HEK293 (cell line): Measurements from ENCODE around the gene ZW10.
A peak's percentile ranks its signal among the peaks of the same experiment; 100 is the strongest.

Experiments
- CTCF ChIA-PET: fragments of 350-600 bp; formaldehyde crosslinking; extraction: SDS; loops from one replicate; lab custom pipeline; 2021; ENCODE audit warnings: antibody characterized with exemption; lab: Yijun Ruan, JAX
- POLR2A ChIA-PET: fragments of 300-600 bp; formaldehyde crosslinking; extraction: SDS; loops from one replicate; lab custom pipeline; 2020; ENCODE audit warnings: antibody characterized with exemption, inconsistent platforms; lab: Yijun Ruan, JAX
- H3K27ac ChIP-seq: fragments of 200-500 bp; sonication (Bioruptor generic); 2 replicates; pipeline ENCODE4 v1.5.1; 2014; ENCODE audit warnings: low read depth, low read length, control low read depth, inconsistent platforms; ENCODE audit errors: extremely low read depth
- H3K36me3 ChIP-seq, 2 experiments: fragments of 200-500 bp in 1 of 2; sonication (Bioruptor generic) in 1 of 2; 1 replicate in 1 of 2; 2 replicates in 1 of 2; pipeline ENCODE4 v1.5.1; 2014 to 2017; ENCODE audit warnings: inconsistent platforms in 2 of 2, low read length in 2 of 2; ENCODE audit not compliant: control insufficient read depth in 2 of 2, insufficient read depth in 1 of 2
- H3K4me1 ChIP-seq: fragments of 200-500 bp; sonication (Bioruptor generic); 2 replicates; pipeline ENCODE4 v1.5.1; 2014; ENCODE audit warnings: mild to moderate bottlenecking, low read length, inconsistent platforms; ENCODE audit not compliant: control insufficient read depth, insufficient read depth
- H3K4me3 ChIP-seq: 2 replicates; pipeline ENCODE4 v1.5.1; 2011; ENCODE audit warnings: low read depth, mild to moderate bottlenecking, control low read depth, low read length, moderate library complexity
- H3K9me3 ChIP-seq: fragments of 200-500 bp; sonication (Bioruptor generic); 2 replicates; pipeline ENCODE4 v1.5.1; 2014; ENCODE audit warnings: low read depth, low read length, inconsistent platforms; ENCODE audit not compliant: control insufficient read depth, insufficient read depth
- AEBP2 ChIP-seq: fragments of 450-650 bp; formaldehyde crosslinking; IDR thresholded peaks from 2 replicates; pipeline ENCODE4 v1.5.1; 2016; ENCODE audit warnings: missing biosample characterization, missing genetic modification characterization, borderline replicate concordance
- BCL6B ChIP-seq: fragments of 450-650 bp; formaldehyde crosslinking; IDR thresholded peaks from 2 replicates; pipeline ENCODE4 v1.5.1; 2017; ENCODE audit warnings: missing biosample characterization, missing genetic modification characterization
- HIC1 ChIP-seq: fragments of 450-650 bp; formaldehyde crosslinking; IDR thresholded peaks from 2 replicates; pipeline ENCODE4 v1.5.1; 2016; ENCODE audit warnings: missing biosample characterization, missing genetic modification characterization
- IKZF3 ChIP-seq: fragments of 450-650 bp; IDR thresholded peaks from 2 replicates; pipeline ENCODE4 v1.5.0; 2018; ENCODE audit warnings: missing biosample characterization, mild to moderate bottlenecking, missing genetic modification characterization, moderate library complexity
- MZF1 ChIP-seq: fragments of 450-650 bp; formaldehyde crosslinking; IDR thresholded peaks from 2 replicates; pipeline ENCODE4 v1.5.1; 2017; ENCODE audit warnings: missing biosample characterization, missing genetic modification characterization, borderline replicate concordance
- PATZ1 ChIP-seq: fragments of 450-650 bp; formaldehyde crosslinking; IDR thresholded peaks from 2 replicates; pipeline ENCODE4 v1.5.1; 2016; ENCODE audit warnings: missing biosample characterization, missing genetic modification characterization
- PRDM2 ChIP-seq: fragments of 450-650 bp; formaldehyde crosslinking; IDR thresholded peaks from 2 replicates; pipeline ENCODE4 v1.5.1; 2016; ENCODE audit warnings: missing biosample characterization, missing genetic modification characterization, borderline replicate concordance
- WT1 ChIP-seq: fragments of 450-650 bp; formaldehyde crosslinking; IDR thresholded peaks from 2 replicates; pipeline ENCODE4 v1.5.1; 2016; ENCODE audit warnings: missing biosample characterization, missing genetic modification characterization
- ZFP3 ChIP-seq: fragments of 450-650 bp; formaldehyde crosslinking; IDR thresholded peaks from 2 replicates; pipeline ENCODE4 v1.5.1; 2016; ENCODE audit warnings: low read depth, missing biosample characterization, missing genetic modification characterization
- ZNF169 ChIP-seq: fragments of 450-650 bp; formaldehyde crosslinking; IDR thresholded peaks from 2 replicates; pipeline ENCODE4 v1.5.1; 2016; ENCODE audit warnings: missing biosample characterization, missing genetic modification characterization
- ZNF239 ChIP-seq: fragments of 450-650 bp; formaldehyde crosslinking; IDR thresholded peaks from 2 replicates; pipeline ENCODE4 v1.5.1; 2016; ENCODE audit warnings: missing biosample characterization, missing genetic modification characterization
- ZNF24 ChIP-seq: fragments of 450-650 bp; formaldehyde crosslinking; IDR thresholded peaks from 2 replicates; pipeline ENCODE4 v1.5.1; 2016; ENCODE audit warnings: missing biosample characterization, missing genetic modification characterization
- ZNF324 ChIP-seq: fragments of 450-650 bp; formaldehyde crosslinking; IDR thresholded peaks from 2 replicates; pipeline ENCODE4 v1.5.1; 2016; ENCODE audit warnings: missing biosample characterization, missing genetic modification characterization
- ZNF521 ChIP-seq: fragments of 450-650 bp; formaldehyde crosslinking; IDR thresholded peaks from 2 replicates; pipeline ENCODE4 v1.5.1; 2017; ENCODE audit warnings: missing biosample characterization, mild to moderate bottlenecking, missing genetic modification characterization
- ZNF596 ChIP-seq: fragments of 450-650 bp; IDR thresholded peaks from 2 replicates; pipeline ENCODE4 v1.5.0; 2018; ENCODE audit warnings: missing biosample characterization, mild to moderate bottlenecking, missing genetic modification characterization, moderate library complexity
- ZNF654 ChIP-seq: fragments of 450-650 bp; formaldehyde crosslinking; IDR thresholded peaks from 2 replicates; pipeline ENCODE4 v1.5.1; 2016; ENCODE audit warnings: low read depth, missing biosample characterization, missing genetic modification characterization
- ZNF664 ChIP-seq: fragments of 450-650 bp; formaldehyde crosslinking; IDR thresholded peaks from 2 replicates; pipeline ENCODE4 v1.5.1; 2016; ENCODE audit warnings: missing biosample characterization, missing genetic modification characterization
- ZNF843 ChIP-seq: fragments of 450-650 bp; formaldehyde crosslinking; IDR thresholded peaks from 2 replicates; pipeline ENCODE4 v1.5.1; 2016; ENCODE audit warnings: missing biosample characterization, missing genetic modification characterization

ZW10 gene

GRCh38 chr11:113690619-113691569 is 82.6 kb downstream of the ZW10 start (continued):
- TF ChIP-seq PATZ1 (tag by site-specific recombination): peak; percentile 54; the same call in 1 of the 2 replicates

GRCh38 chr11:113689768-113690618 is 83.5 kb downstream of the ZW10 start:
- H3K4me3 ChIP-seq: no peak overlapping the region
- TF ChIP-seq ZNF324 (no peak), ZNF521 (tag by site-specific recombination) (no peak), ZNF596 (tag by site-specific recombination) (no peak), ZFP3 (tag by site-specific recombination) (no peak), AEBP2 (no peak), MZF1 (tag by site-specific recombination) (no peak), ZNF24 (tag by site-specific recombination) (no peak), ZNF664 (tag by site-specific recombination) (no peak), IKZF3 (tag by site-specific recombination) (no peak), ZNF654 (tag by site-specific recombination) (no peak), PRDM2 (no peak), HIC1 (no peak), ZNF843 (no peak), ZNF169 (tag by site-specific recombination) (no peak), BCL6B (tag by site-specific recombination) (no peak), WT1 (tag by site-specific recombination) (no peak), ZNF239 (tag by site-specific recombination) (no peak)
- no peaks in the 10 kb centered on the region for H3K4me1 ChIP-seq
- POLR2A ChIA-PET: no interaction called here
- no peak overlapping the region for H3K27ac ChIP-seq
- no peaks in the 10 kb centered on the region for H3K9me3 ChIP-seq
- H3K36me3 ChIP-seq: no peaks in the 10 kb centered on the region
- CTCF ChIA-PET: interaction anchor here (0.5 to 1.2 kb wide), 7 partner anchors 11 to 745 kb away, joined by 3 to 4 read pairs (median 3); no protein-coding TSS in a partner anchor
